ENCODE results near the gene WBP2.
"Not testable (repeated sequence)": the region's sequence is repeated elsewhere in the genome, so short reads cannot be mapped to it uniquely, and the experiment has no call there.

Gene WBP2

DNA sequence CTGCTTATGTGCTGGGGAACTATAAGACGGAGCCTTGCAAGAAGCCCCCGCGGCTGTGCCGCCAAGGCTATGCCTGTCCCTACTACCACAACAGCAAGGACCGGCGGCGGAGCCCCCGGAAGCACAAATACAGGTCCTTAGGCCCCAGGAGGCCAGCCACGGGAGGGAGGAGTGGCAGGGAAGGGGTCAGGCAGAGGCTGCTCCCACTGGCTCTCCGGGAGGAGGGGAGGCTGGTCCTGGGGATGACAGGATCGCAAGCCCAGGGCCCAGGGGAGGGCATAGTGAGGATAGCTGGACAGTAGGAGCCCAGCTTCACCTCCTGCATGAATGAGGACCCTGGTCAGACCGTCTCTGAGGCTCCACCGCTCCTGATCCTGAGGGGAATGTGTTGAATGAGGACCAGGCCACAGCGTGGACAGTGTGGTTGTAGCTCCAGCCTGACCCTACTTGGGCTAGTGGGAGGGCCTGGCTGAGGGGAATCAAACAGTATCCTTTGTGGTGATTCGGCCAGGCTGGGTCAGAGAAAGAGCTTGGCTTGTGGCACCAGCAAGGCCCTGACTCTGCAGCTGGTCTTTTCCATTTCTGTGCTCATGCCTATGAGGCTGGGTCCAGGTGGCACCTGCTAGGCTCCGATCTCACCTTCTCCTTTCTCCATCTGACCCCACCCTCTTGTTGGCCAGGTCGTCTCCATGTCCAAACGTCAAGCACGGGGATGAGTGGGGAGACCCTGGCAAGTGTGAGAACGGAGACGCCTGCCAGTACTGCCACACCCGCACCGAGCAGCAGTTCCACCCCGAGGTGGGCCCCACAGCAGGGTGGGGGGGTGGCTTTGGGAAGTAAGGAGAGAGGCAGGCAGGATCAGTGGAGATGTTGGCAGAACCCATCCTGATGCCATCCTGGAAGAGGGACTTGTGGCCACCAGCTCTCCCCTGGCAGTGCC is 41.8 kb downstream of the WBP2 start:
- no peak for DNase-seq

DNA sequence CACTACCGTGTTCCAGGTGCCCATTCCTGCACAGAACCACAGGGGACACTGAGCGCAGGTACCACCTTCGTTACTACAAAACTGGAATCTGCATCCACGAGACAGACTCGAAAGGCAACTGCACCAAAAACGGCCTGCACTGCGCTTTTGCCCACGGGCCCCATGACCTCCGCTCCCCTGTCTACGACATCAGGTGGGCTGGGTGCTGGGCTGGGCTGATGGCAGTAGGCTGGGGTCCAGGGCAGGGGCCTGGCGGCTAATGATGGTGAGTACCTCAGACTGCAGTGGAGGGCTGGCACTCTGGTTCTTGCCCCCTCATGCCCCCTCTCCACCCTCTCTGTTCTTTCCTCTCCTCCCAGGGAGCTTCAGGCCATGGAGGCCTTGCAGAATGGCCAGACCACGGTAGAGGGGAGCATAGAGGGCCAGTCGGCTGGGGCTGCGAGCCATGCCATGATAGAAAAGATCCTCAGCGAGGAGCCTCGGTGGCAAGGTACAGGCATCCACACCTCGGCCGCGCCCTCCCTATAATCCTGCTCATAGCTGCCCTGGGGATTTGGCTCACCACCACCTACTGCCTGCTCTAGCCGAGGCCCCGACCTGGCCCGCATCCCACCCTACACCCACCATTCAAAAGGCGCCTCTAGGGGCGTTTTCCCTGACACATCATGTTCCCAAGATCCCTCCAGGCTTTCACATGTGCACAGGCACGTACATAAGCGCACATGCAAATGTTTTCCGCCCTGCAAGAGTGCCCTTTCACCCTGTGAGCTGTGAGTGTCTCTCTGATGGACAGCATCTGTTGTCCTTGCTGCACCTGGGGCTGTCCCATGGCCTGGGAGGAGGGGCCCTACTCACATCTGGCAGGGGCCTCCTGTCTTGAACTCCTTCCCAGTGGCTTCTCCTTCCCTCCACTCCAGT is 42.8 kb downstream of the WBP2 start:
- DNase-seq, result no peak

DNA sequence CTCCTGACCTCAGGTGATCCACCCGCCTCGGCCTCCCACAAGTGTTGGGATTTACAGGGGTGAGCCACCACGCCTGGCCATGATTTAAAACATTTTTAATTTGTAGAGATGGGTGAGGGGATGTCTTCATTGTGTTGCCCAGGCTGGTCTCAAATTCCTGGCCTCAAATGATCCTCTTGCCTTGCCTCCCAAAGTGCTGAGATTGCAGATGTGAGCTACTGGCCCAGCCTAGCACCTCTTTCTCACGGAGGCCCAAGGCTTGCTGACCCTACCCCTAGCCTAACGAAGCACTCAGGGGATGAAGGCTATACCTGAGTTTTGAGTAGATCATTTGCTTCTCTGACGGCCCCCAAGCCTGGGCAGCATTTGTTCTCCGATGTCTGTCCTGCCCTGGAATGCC is 44.0 kb downstream of the WBP2 start:
- no peak for DNase-seq

DNA sequence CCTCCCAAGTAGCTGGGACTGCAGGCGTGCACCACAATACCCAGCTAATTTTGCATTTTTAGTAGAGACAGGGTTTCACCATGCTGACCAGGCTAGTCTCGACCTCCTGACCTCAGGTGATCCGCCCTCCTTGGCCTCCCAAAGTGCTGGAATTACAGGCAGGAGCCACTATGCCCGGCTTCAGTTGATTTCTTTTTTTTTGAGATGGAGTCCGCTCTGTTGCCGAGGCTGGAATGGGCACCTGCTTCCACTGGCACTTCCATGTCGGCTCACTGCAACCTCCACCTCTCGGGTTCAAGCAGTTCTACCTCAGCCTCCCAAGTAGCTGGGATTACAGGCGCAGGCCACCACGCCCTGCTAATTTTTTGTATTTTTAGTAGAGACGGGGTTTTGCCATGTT is 44.4 kb downstream of the WBP2 start:
- DNase-seq, result not testable (repeated sequence)

DNA sequence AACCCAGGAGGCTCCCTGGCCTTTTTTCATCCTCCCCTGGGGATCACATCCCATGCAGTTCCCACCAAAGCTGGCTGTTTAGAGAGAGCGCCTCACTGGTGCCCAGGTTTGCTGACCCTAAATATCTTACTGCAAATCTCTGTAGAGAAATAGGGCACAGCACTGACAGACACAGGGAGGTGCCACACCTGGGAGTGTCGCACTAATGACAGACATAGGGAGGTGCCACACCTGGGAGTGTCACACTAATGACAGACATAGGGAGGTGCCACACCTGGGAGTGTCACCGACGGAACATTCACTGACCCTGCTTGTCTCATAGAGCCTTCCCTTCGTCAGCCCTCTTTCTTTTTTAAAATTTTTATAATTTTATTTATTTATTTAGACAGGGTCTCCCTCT is 44.9 kb downstream of the WBP2 start:
- no peak for DNase-seq

DNA sequence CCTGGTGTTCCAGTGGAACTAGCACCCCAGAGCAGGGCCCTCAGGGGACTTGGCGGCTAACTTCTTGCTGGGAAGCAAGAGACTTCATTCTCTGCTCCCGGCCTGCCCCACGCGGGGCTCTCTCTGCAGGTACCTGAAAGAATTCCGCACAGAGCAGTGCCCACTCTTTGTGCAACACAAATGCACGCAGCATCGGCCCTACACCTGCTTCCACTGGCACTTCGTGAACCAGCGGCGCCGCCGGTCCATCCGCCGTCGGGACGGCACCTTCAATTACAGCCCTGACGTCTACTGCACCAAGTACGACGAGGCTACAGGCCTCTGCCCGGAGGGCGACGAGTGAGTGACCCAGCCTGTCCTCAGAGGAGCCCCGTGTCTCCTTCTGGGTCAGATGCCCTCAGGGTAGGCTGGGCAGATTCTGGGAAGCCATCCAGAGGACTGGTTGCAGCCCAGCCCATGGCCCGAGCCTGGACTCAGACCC is 45.5 kb downstream of the WBP2 start:
- DNase-seq, result no peak

DNA sequence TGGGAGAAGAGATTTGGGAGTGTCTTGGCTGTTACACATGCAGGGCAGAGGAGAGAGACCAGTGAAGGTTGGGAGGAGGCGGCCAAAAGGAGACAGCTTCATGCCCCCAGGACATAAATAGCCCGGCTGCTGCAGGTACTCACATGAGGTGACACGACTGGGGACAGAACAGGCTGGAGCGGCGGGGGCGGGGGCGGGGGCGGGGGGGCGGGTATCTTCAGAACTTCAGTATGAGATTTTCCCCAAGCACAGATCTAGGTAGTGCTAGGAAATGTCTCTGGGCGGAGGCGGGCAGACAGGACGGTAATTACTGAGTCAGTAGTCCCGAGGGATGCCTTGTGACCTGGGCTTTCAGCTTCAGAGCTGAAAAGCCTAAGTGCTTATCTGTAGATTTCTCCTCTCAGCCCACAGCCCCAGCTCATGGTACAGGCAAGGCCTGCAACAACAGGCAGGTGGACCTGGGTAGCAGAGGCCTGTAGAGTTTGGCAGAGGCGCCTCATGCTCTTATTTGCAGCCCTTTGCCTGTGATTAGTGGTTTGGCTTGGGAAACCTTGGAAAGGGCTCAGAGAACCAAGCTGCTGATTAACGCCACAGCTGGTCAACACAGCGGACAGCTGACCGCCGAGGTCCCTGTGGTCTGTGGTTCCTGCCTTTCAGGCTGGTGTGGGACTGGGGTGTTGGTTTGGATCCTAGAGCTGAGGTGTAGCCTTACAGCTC is 46.1 kb downstream of the WBP2 start:
- DNase-seq, result no peak

DNA sequence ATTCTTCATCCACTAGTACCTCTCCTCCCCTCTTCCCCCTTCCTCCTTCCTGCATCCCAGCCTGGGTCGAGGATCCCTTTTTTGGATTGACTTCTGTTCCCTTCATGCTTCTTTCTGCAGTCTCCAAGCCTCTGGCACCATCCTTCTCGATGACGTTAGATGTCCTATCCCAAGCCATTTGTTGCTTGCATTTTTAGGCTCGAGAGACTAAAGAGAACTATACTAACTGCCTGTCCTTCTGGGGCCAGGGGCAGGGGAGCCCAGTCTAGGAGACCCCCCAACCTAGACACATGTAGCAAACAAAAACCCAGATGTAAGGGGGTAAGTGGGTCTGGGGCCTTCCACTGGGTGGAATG is 46.6 kb downstream of the WBP2 start:
- no peak for DNase-seq

DNA sequence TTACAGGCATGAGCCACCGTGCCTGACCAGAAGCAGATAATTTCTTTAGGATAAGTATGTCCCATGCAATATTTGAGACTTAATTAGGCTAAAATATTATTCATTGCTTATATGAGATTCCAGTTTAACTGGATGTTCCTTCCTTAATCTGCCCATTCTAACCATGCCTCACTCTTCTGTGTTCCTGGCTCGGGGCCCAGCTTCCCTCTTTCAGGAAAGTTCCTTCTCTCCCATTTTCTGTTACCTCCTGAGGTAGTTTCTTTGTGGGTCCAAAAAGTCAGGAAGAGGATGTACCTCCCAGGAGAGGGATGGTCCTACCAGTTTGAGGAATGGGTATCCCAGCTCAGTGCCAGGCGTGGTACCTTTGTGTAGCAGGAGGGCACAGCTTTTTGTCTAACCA is 47.3 kb downstream of the WBP2 start:
- no peak for DNase-seq

DNA sequence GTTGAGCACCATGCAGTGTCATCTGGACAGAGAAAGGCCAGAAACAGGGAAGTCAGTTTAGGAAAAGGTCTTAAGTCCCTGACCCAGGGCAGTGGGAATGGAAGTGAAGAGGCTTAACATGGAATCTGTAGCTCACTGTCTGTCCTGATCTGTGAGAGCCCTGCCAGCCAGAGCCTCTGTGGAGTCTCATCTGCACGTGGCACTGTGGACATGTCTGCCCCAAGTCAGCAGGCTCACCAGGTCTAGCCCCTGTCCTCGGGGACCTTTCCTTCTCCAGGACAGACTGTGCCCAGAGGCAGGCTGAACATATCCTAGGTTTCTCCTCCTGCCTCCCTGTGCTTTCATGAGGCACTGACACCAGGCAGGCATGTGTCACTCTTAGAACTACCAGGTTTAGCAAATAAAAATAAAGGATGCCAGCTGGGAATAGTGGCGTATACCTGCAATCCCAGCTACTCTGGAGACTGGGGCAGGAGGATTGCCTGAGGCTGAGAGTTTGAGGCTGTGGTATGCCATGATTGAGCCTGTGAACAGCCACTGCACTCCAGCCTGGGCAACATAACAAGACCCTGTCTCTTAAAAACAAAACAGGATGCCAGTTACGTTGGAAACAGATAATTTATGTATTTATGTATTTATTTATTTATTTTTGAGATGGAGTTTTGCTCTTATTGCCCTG is 48.2 kb downstream of the WBP2 start:
- DNase-seq, result no peak

DNA sequence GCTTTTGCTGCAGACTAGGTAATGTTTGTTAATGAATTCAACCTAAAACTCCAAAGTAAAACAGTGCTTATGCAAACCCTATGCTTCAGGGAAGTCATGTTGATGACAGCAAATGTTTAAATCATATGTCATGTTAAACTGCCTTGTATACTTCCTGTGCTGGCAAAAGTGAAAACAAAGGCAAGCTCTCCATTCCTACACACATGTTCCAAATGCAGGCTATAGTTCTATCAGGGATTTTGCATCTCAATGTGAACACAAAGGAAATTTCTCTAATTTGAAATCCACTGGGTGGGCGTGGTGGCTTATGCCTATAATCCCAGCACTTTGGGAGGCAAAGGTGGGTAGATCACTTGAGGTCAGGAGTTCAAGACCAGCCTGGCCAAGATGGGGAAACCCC is 51.3 kb downstream of the WBP2 start:
- DNase-seq, result no peak

DNA sequence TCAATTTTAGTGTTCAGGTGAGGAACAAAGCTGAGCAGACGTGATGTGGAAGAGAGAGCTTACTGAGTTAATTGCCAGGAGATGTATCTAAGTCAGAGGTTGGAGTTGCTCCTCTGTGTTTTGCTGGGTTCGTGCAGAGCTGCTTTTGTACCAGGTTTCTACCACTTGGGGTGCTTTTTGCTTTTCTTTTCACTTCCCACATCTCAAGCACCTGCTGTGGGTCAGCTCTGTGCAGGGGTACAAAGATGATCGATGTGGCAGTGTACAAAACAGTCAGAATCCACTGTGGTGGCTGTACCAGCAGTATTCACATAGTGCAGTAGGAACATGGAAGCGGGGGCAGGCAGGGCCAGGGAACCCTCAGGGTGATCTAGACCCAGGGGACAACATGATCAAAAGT is 55.7 kb downstream of the WBP2 start:
- DNase-seq, result no peak

DNA sequence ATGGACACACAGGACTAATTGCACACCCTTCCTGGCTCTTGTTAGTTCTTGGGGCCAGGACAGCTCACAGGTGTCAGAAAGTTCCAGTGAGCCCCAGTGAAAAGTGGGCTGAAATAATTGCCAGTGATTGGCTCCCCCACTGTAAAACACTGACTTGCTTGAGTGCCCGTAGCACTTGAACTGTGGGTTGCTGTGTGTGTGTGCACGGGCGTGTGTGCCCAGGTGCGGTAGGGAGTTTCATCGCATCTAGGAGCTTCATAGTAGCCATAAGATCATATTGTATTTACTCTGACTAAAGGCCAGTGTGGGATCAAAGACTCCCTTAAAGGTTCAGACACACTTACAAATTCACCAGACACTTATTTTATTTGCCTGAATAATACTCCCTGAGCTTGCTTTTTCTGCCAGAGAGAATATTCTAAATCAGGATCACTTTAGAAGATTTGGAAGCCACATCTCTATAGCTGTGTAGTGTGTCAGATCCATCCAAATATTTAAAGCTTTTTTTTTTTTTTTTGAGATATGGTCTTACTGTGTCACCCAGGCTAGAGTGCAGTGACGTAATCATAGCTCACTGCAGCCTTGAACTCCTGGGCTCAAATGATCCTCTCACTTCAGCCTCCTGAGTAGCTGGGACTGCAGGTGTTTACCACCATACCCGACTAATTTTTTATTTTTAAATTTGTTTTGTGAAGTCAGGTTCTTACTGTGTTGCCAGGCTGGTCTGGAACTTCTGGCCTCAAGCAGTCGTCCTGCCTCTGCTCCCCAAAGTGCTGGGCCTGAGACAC is 59.1 kb downstream of the WBP2 start:
- DNase-seq, result no peak
